NT2/D1 (cell line): ENCODE results near the gene SLC28A3.

ENCODE experiments used
- DNase-seq: peaks from one replicate; pipeline ENCODE4 v3.0.0-alpha.2; 2011; ENCODE audit warnings: low read depth, low spot score
- H3K27me3 ChIP-seq: 2 replicates; pipeline ENCODE4 v1.6.0; 2011; ENCODE audit warnings: mild to moderate bottlenecking; ENCODE audit not compliant: insufficient read length, insufficient read depth
- H3K36me3 ChIP-seq: 2 replicates; pipeline ENCODE4 v1.6.1; 2011; ENCODE audit warnings: mild to moderate bottlenecking, low read length, mixed read lengths; ENCODE audit not compliant: insufficient read depth, insufficient read length
- H3K4me1 ChIP-seq: 2 replicates; pipeline ENCODE4 v1.5.1; 2011; ENCODE audit not compliant: insufficient read depth, insufficient read length
- H3K4me3 ChIP-seq: 2 replicates; pipeline ENCODE4 v1.5.1; 2011; ENCODE audit warnings: low read depth; ENCODE audit not compliant: insufficient read length
- H3K9ac ChIP-seq: 2 replicates; pipeline ENCODE4 v1.6.0; 2011; ENCODE audit warnings: low read depth; ENCODE audit not compliant: insufficient read length
- H3K9me3 ChIP-seq: 2 replicates; pipeline ENCODE4 v1.5.1; 2011; ENCODE audit warnings: mild to moderate bottlenecking, low read length; ENCODE audit not compliant: insufficient read depth
- SUZ12 ChIP-seq: IDR thresholded peaks from 2 replicates; pipeline ENCODE4 v1.6.1; 2011; ENCODE audit not compliant: insufficient read length, insufficient read depth; ENCODE audit errors: extremely low read depth
- YY1 ChIP-seq: IDR thresholded peaks from 2 replicates; pipeline ENCODE4 v1.6.1; 2011; ENCODE audit not compliant: insufficient read length, insufficient read depth
- ZNF274 ChIP-seq: IDR thresholded peaks from 2 replicates; pipeline ENCODE4 v1.6.1; 2011; ENCODE audit warnings: mild to moderate bottlenecking, low read depth, low read length

The SLC28A3 gene

GRCh38 chr9:84278130-84278529 lies 62.4 kb downstream of the SLC28A3 start:
- DNase-seq: no peak
- Histone ChIP-seq H3K4me3 (no peak overlapping the region), H3K9me3 (no peaks in the 10 kb centered on the region)

GRCh38 chr9:84277646-84278045 lies 62.9 kb downstream of the SLC28A3 start:
- Histone ChIP-seq H3K36me3 (no peaks in the 10 kb centered on the region), H3K27me3 (no peaks in the 10 kb centered on the region), H3K4me1 (no peaks in the 10 kb centered on the region), H3K9ac (no peak overlapping the region), H3K9me3 (no peaks in the 10 kb centered on the region), H3K4me3 (no peak overlapping the region)
- TF ChIP-seq SUZ12 (no peak), YY1 (no peak), ZNF274 (no peak)
- DNase-seq: no peak

More at GRCh38 chr9:84278130-84278529, 62.4 kb downstream of the SLC28A3 start:
- no peaks in the 10 kb centered on the region for H3K36me3 ChIP-seq
- no peaks in the 10 kb centered on the region for H3K4me1 ChIP-seq
- TF ChIP-seq SUZ12: no peak
- TF ChIP-seq YY1: no peak
- no peak for TF ChIP-seq ZNF274
- no peak overlapping the region for H3K9ac ChIP-seq
- H3K27me3 ChIP-seq: no peaks in the 10 kb centered on the region

- DNase-seq: no peak
- H3K4me1 ChIP-seq: no peaks in the 10 kb centered on the region
- TF ChIP-seq ZNF274: no peak
- TF ChIP-seq SUZ12: no peak
- TF ChIP-seq YY1: no peak
- H3K9ac ChIP-seq: no peak overlapping the region
- H3K4me3 ChIP-seq: no peak overlapping the region
- no peaks in the 10 kb centered on the region for H3K27me3 ChIP-seq
- H3K9me3 ChIP-seq: no peaks in the 10 kb centered on the region
- no peaks in the 10 kb centered on the region for H3K36me3 ChIP-seq
Observed at GRCh38 chr9:84276741-84277140, 63.8 kb downstream of the SLC28A3 start.

- H3K4me3 ChIP-seq: no peak overlapping the region
- no peaks in the 10 kb centered on the region for H3K27me3 ChIP-seq
- no peaks in the 10 kb centered on the region for H3K4me1 ChIP-seq
- H3K36me3 ChIP-seq: no peaks in the 10 kb centered on the region
- H3K9me3 ChIP-seq: no peaks in the 10 kb centered on the region
- no peak for DNase-seq
- TF ChIP-seq YY1 (no peak), ZNF274 (no peak), SUZ12 (no peak)
- H3K9ac ChIP-seq: no peak overlapping the region
Observed at GRCh38 chr9:84271921-84272556, 68.5 kb downstream of the SLC28A3 start.

- Histone ChIP-seq H3K9me3 (no peaks in the 10 kb centered on the region), H3K4me3 (no peak overlapping the region), H3K4me1 (no peaks in the 10 kb centered on the region), H3K27me3 (no peaks in the 10 kb centered on the region), H3K9ac (no peak overlapping the region), H3K36me3 (no peaks in the 10 kb centered on the region)
- peak; percentile 30 for DNase-seq
- TF ChIP-seq ZNF274: no peak
- TF ChIP-seq YY1: no peak
- TF ChIP-seq SUZ12: no peak
Observed at GRCh38 chr9:84271531-84271900, 69.0 kb downstream of the SLC28A3 start.

GRCh38 chr9:84270847-84271530 lies 69.6 kb downstream of the SLC28A3 start:
- H3K9ac ChIP-seq: no peak overlapping the region
- no peaks in the 10 kb centered on the region for H3K36me3 ChIP-seq
- TF ChIP-seq SUZ12 (no peak), ZNF274 (no peak), YY1 (no peak)
- no peaks in the 10 kb centered on the region for H3K27me3 ChIP-seq
- H3K9me3 ChIP-seq: no peaks in the 10 kb centered on the region
- DNase-seq: no peak
- H3K4me1 ChIP-seq: no peaks in the 10 kb centered on the region
- H3K4me3 ChIP-seq: no peak overlapping the region

GRCh38 chr9:84266087-84266561 lies 74.4 kb downstream of the SLC28A3 start:
- no peaks in the 10 kb centered on the region for H3K36me3 ChIP-seq
- DNase-seq: no peak
- no peaks in the 10 kb centered on the region for H3K4me1 ChIP-seq
- no peaks in the 10 kb centered on the region for H3K9me3 ChIP-seq
- H3K4me3 ChIP-seq: no peak overlapping the region
- no peaks in the 10 kb centered on the region for H3K27me3 ChIP-seq
- TF ChIP-seq YY1: no peak
- TF ChIP-seq ZNF274: no peak
- no peak for TF ChIP-seq SUZ12
- no peak overlapping the region for H3K9ac ChIP-seq
